ENCODE measurements around the gene HCRTR2. TPM values are rescaled to one million over a fixed set of nuclear protein-coding genes. Genes with fewer than 3 reads are reported as not detected.
"Not testable (repeated sequence)": the region's sequence is repeated elsewhere in the genome, so short reads cannot be mapped to it uniquely, and the experiment has no call there.

The HCRTR2 gene
- total RNA-seq, 1 experiment from 2014 or later = not detected

DNA sequence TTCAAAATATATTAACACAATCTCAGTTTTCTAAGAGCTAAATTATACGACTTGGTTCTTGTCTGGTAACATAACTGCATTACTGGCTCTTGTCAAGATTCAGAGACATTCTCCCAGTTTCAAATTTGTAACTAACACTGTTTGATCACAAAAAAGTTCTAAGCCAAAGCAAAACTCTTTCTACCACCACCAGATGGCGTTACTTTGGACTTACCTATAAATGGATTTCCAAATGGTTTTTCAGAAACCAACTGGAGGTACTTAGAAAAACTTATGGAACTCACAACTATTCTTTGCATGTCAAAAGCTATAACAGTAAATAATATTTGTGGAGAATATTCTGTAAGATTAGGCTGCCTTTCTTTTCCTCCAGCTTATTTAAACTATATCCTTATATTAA lies 118.8 kb downstream of the HCRTR2 start:
- in situ Hi-C loops (cut with HindIII; ENCODE audit: low pct_unique_long_range_greater_than_20kb, low sequenced_read_pairs) = no loop called here
- no peak for DNase-seq (ENCODE audit: low read depth)

DNA sequence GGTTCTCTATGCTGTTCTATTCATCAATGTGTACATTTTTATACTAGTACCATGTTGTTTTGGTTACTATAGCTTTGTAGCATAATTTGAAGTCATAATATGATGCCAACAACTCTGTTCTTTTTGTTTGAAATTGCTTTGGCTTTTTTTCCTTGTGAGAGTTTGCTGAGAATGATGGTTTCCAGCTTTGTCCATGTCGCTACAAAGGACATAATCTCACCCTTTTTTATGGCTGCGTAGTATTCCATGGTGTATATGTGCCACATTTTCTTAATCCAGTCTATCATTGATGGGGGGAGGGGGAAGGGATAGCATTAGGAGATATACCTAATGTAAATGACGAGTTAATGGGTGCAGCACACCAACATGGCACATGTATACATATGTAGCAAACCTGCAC lies 122.9 kb downstream of the HCRTR2 start:
- in situ Hi-C loops (cut with HindIII; ENCODE audit: low pct_unique_long_range_greater_than_20kb, low sequenced_read_pairs); DNase-seq (ENCODE audit: low read depth): not testable (repeated sequence)

- no peak for DNase-seq (ENCODE audit: low read depth)
- in situ Hi-C loops (cut with HindIII; ENCODE audit: low pct_unique_long_range_greater_than_20kb, low sequenced_read_pairs) = no loop called here
Observed at GRCh38 chr6:55299286-55299985, 125.1 kb downstream of the HCRTR2 start.

DNA sequence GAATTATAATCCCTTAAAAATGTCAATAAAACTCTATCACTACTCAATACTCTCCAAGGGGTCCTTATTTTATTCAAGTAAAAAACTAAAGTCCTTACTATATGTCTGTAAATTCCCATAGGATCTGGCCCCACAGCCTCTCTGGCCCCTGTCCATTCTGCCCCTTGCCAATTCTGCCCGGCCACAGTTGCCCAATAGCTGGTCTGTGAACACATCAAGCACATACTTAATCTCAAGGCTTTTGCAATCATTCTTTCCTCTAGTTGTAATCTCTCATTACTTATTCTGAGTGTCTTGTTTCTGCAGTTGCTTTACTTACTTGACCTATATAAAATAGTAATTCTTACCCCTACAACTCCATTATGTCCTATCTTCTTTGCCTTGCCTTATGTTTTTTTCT lies 130.4 kb downstream of the HCRTR2 start:
- in situ Hi-C loops (cut with HindIII; ENCODE audit: low pct_unique_long_range_greater_than_20kb, low sequenced_read_pairs) = no loop called here

GRCh38 chr6:55319961-55320695 lies 145.8 kb downstream of the HCRTR2 start:
- no peak for DNase-seq (ENCODE audit: low read depth)
- in situ Hi-C loops (cut with HindIII; ENCODE audit: low pct_unique_long_range_greater_than_20kb, low sequenced_read_pairs) = no loop called here

More for the DNA sequence above, 130.4 kb downstream of the HCRTR2 start:
- no peak for DNase-seq (ENCODE audit: low read depth)

GRCh38 chr6:55320696-55321086 lies 146.4 kb downstream of the HCRTR2 start:
- no peak for DNase-seq (ENCODE audit: low read depth)
- in situ Hi-C loops (cut with HindIII; ENCODE audit: low pct_unique_long_range_greater_than_20kb, low sequenced_read_pairs) = no loop called here

DNA sequence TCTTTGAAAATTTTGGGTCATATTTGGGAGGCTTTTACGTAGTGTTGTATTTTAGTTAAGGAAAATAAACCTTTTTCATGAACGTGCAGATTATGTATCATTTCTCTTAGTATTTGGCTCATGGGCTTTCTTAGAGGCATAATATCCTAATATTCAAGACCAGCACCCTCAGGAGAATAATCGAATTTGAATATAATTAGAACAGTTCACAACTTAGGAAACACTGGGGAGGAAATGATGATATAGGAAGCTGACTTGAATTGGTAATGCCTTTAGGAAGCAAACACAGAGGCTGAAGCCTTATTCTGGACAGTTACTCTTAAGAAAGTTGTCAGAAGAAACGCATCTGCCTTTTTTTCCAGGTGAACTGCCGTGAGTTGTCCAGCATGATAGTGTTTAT lies 152.9 kb downstream of the HCRTR2 start, which contains the start of gene GFRAL:
Gene GFRAL, plus strand, starts transcription at position 301 of the 400 bp plus-strand sequence. Its CDS starts 86 bp downstream, at position 387.
- in situ Hi-C loops (cut with HindIII; ENCODE audit: low pct_unique_long_range_greater_than_20kb, low sequenced_read_pairs) = no loop called here
- no peak for DNase-seq (ENCODE audit: low read depth)

Other genes with a start within 250 kb of the HCRTR2 start
- gene GFRAL, start 153.0 kb downstream of the HCRTR2 start, total RNA-seq (2014; rRNA removed; shearing (Covaris generic); ENCODE audit: low replicate concordance) = not detected in 2 replicates

All from Caki2 (cell line).